H1 (cell line): ENCODE data around the gene CPNE5. TPM values are rescaled to one million over a fixed set of nuclear protein-coding genes. Genes with fewer than 3 reads are reported as not detected.

Source experiments
- CBX8 ChIP-seq: fragments of 300-800, 300-1000 bp; sonication (generic); IDR thresholded peaks from 2 replicates; pipeline ENCODE4 v1.7.1; 2016; ENCODE audit warnings: low read depth, low read length, borderline replicate concordance
- polyA plus RNA-seq, 7 experiments: library from polyadenylated mRNA; depleted of rRNA in 3 of 7; stranded (reverse) in 5 of 7; unstranded in 2 of 7; fragments of >200 nt in 5 of 7; fragments of 200-250 nt in 2 of 7; gene quantifications; 1 replicate in 5 of 7; 2 replicates in 1 of 7; 4 replicates in 1 of 7; pipeline versions ENCODE4 v1.2.1 to v1.2.3, GENCODE V29; 2011 to 2013; ENCODE audit warnings: missing spikeins in 2 of 7, mixed read lengths in 2 of 7
- total RNA-seq: library from RNA; stranded (reverse); fragmentation: NEBNext Ultra II Directional; extraction: Animal tissue kit (Norgen Biotek cat#: 25700); gene quantifications from 2 replicates; pipeline ENCODE4 v1.2.1, GENCODE V29; 2021

Gene CPNE5
- total and polyA plus RNA-seq, 2 of the 8 experiments (the other 6 are each of a cell fraction or from before 2014, with no cell fraction given), result 0.88 to 1.8 TPM

DNA sequence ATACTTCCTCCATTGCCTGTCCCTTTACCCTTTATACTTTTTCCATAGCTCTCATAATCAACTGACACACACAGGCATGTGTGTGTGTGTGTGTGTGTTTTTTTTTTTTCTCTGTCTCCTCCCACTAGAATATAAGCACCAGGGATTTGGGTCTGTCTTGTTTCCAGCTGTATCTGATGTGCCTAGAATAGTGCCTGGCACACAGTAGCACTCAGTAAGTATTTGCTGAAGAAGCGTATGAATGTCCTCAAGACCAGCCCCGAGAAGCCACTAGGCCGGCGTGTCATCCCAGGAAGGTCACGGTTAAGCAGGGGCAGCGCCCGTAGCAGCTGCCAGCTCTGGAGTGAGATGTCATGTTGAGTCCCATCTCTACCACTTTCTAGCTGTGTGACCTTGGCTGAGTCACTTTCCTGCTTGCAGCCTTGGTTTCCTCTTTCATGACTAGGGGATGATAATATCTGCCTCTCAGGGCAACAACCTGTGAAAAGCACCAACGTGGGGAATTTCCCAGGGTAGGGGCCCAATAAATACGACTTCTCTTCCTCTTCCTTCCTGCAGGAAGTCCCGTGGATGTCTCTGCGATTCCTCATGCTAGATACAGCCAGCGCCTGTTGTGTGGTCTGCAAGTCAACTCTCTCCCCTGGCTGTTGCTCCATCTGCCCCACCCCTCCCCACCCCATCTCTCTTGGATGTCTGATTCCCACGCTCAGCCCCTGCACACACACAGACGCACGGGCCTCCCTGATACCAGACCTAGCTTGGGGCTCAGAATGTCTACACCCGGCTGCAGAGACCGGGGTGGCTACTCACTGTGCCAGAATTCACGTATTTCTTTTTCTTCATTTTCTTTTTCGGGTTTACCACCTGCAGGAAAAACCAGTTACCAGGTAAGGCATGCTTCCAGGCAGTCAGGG is 83.6 kb downstream of the CPNE5 start (continued):
- no peak for TF ChIP-seq CBX8
